HG03521 (cell line): ENCODE measurements around the gene EP400.

ENCODE experiments used
- ATAC-seq: cut with Tn5 transposase; IDR thresholded peaks from one replicate; pipeline ENCODE4 v1.9.1; 2021; ENCODE audit warnings: mild to moderate bottlenecking, moderate library complexity; ENCODE audit not compliant: unreplicated experiment

The EP400 gene

GRCh38 chr12:132063491-132063890 lies 113.7 kb downstream of the EP400 start:
- no peak for ATAC-seq

GRCh38 chr12:132064631-132065030 lies 114.9 kb downstream of the EP400 start:
- ATAC-seq = no peak

GRCh38 chr12:132065203-132065602 lies 115.5 kb downstream of the EP400 start:
- ATAC-seq = no peak

GRCh38 chr12:132065609-132066344 lies 116.0 kb downstream of the EP400 start:
- ATAC-seq = no peak

GRCh38 chr12:132066345-132066685 lies 116.6 kb downstream of the EP400 start:
- ATAC-seq = no peak

GRCh38 chr12:132066749-132067148 lies 117.0 kb downstream of the EP400 start:
- no peak for ATAC-seq

- ATAC-seq = no peak
Observed at GRCh38 chr12:132067182-132067581, 117.4 kb downstream of the EP400 start.

- ATAC-seq = no peak
Observed at GRCh38 chr12:132068250-132068649, 118.5 kb downstream of the EP400 start.

- no peak for ATAC-seq
Observed at GRCh38 chr12:132069336-132069985, 119.7 kb downstream of the EP400 start.

- no peak for ATAC-seq
Observed at GRCh38 chr12:132070298-132070697, 120.6 kb downstream of the EP400 start.

- ATAC-seq = peak; percentile 85
Observed at GRCh38 chr12:132071040-132071810, 121.5 kb downstream of the EP400 start.

- ATAC-seq = no peak
Observed at GRCh38 chr12:132071830-132072384, 122.2 kb downstream of the EP400 start.

GRCh38 chr12:132074216-132074615 lies 124.5 kb downstream of the EP400 start:
- no peak for ATAC-seq

GRCh38 chr12:132075026-132075713 lies 125.4 kb downstream of the EP400 start:
- no peak for ATAC-seq

- no peak for ATAC-seq
Observed at GRCh38 chr12:132075714-132076553, 126.2 kb downstream of the EP400 start.

- no peak for ATAC-seq
Observed at GRCh38 chr12:132076711-132077110, 127.0 kb downstream of the EP400 start.

GRCh38 chr12:132077322-132078100 lies 127.8 kb downstream of the EP400 start:
- no peak for ATAC-seq

GRCh38 chr12:132078190-132078589 lies 128.4 kb downstream of the EP400 start:
- no peak for ATAC-seq

- no peak for ATAC-seq
Observed at GRCh38 chr12:132079200-132079599, 129.5 kb downstream of the EP400 start.
